ENCODE data around the gene PARD6G. TPM values are rescaled to one million over a fixed set of nuclear protein-coding genes. Genes with fewer than 3 reads are reported as not detected.
A peak's percentile ranks its signal among the peaks of the same experiment; 100 is the strongest.

The PARD6G gene
- total RNA-seq, 2 donors from 2014 or later: not detected

GRCh38 chr18:80218341-80219227 lies 28.7 kb downstream of the PARD6G start:
- peaks cover 0 to 2% of the 10 kb centered on the region in 2 donors for H3K9me3 Mint-ChIP-seq
- peaks cover 55% of the 10 kb centered on the region for H3K27me3 Mint-ChIP-seq (ENCODE audit: low read depth)
- H3K4me1 Mint-ChIP-seq (ENCODE audit: low read depth): no peaks in the 10 kb centered on the region
- ATAC-seq (replicated peaks in 1 of 2): no peak
- no peak overlapping the region for H3K27ac Mint-ChIP-seq
- no peak overlapping the region for H3K4me3 Mint-ChIP-seq
- DNase-seq: no peak
- H3K36me3 Mint-ChIP-seq (ENCODE audit: insufficient read depth in 2 of 2): peaks cover 3 to 5% of the 10 kb centered on the region in 2 donors

DNA sequence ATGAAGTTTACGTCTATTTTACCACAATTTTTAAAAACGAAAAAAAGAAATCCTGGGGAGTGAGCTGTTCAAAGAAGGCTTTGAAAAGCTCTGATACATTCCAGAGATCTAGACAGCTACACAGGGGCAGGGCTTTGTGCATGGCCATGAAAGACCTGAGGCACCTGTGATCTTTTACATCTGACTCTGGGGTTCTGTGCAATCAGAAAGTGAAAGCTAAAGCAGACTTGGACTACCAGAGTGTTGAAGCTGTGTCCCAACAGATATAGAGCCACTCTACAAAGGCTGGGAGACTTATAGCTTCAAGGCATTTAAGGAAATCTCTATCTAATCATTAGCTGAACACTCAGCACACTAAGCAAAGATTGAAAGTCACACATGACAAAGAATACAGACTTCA lies 34.1 kb downstream of the PARD6G start:
- Mint-ChIP-seq H3K4me1 (ENCODE audit: low read depth) (no peaks in the 10 kb centered on the region), H3K9me3 (peaks cover 0 to 2% of the 10 kb centered on the region in 2 donors), H3K36me3 (ENCODE audit: insufficient read depth in 2 of 2) (peaks cover 5 to 7% of the 10 kb centered on the region in 2 donors), H3K4me3 (no peak overlapping the region), H3K27ac (no peak overlapping the region), H3K27me3 (ENCODE audit: low read depth) (peaks cover 69% of the 10 kb centered on the region)
- ATAC-seq (replicated peaks in 1 of 2) (no peak), DNase-seq (no peak)

GRCh38 chr18:80210312-80211083 lies 36.8 kb downstream of the PARD6G start:
- DNase-seq: no peak
- Mint-ChIP-seq H3K27me3 (ENCODE audit: low read depth) (peaks cover 67% of the 10 kb centered on the region), H3K4me3 (no peak overlapping the region), H3K4me1 (ENCODE audit: low read depth) (no peaks in the 10 kb centered on the region), H3K27ac (no peak overlapping the region), H3K9me3 (peaks cover 0 to 2% of the 10 kb centered on the region in 2 donors), H3K36me3 (ENCODE audit: insufficient read depth in 2 of 2) (peaks cover 5 to 7% of the 10 kb centered on the region in 2 donors)
- ATAC-seq (replicated peaks in 1 of 2): no peak

DNA sequence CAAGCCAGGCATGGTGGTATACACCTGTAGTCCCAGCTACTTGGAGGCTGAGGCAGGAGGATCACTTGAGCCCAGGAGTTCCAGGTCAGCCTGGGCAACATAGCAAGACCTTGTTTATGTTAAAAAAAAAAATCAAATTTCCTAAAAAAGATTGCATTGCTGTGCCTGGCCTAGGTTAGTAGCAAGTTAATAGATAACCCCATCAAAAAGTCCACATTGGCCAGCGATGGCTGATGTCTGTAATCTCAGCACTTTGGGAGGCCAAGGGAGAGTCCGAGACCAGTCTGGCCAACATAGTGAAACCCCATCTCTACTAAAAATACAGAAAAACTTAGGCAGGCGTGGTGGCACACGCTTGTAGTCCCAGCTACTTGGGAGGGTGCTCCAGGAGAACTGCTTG lies 38.7 kb downstream of the PARD6G start:
- Mint-ChIP-seq H3K27me3 (ENCODE audit: low read depth) (peaks cover 67% of the 10 kb centered on the region), H3K36me3 (ENCODE audit: insufficient read depth in 2 of 2) (peaks cover 2 to 3% of the 10 kb centered on the region in 2 donors), H3K4me1 (ENCODE audit: low read depth) (peaks cover 11% of the 10 kb centered on the region), H3K27ac (no peak overlapping the region), H3K9me3 (no peaks in the 10 kb centered on the region), H3K4me3 (no peak overlapping the region)
- ATAC-seq (replicated peaks in 1 of 2): no peak
- no peak for DNase-seq

DNA sequence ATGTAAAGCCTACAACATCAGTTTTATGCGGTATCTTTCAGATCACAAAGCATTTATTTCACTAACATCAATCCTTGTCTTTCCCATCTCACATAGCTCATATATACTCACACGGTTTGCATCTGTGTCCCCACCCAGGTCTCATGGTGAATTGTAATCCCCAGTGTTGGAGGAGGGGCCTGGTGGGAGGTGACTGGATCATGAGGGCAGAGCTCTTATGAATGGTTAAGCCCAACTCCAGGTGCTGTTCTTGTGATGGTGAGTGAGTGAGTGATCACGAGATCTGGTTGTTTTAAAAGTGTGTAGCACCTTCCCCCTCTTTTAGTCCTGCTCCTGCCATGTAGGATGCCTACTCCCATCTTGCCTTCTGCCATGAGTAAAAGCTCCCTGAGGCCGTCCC lies 42.0 kb downstream of the PARD6G start:
- H3K27ac Mint-ChIP-seq: no peak overlapping the region
- no peak overlapping the region for H3K4me3 Mint-ChIP-seq
- no peaks in the 10 kb centered on the region for H3K9me3 Mint-ChIP-seq
- peaks cover 64% of the 10 kb centered on the region for H3K27me3 Mint-ChIP-seq (ENCODE audit: low read depth)
- no peaks in the 10 kb centered on the region for H3K36me3 Mint-ChIP-seq (ENCODE audit: insufficient read depth in 2 of 2)
- no peak for ATAC-seq (replicated peaks in 1 of 2)
- peaks cover 41% of the 10 kb centered on the region for H3K4me1 Mint-ChIP-seq (ENCODE audit: low read depth)
- no peak for DNase-seq

GRCh38 chr18:80204142-80204541 lies 43.2 kb downstream of the PARD6G start:
- H3K27ac Mint-ChIP-seq: no peak overlapping the region
- peak in 1 of 2 donors; percentile 42 for DNase-seq
- no peaks in the 10 kb centered on the region for H3K9me3 Mint-ChIP-seq
- peak; percentile 53 for ATAC-seq (replicated peaks in 1 of 2)
- H3K4me1 Mint-ChIP-seq (ENCODE audit: low read depth): peaks cover 41% of the 10 kb centered on the region
- H3K4me3 Mint-ChIP-seq: no peak overlapping the region
- H3K27me3 Mint-ChIP-seq (ENCODE audit: low read depth): peaks cover 65% of the 10 kb centered on the region
- H3K36me3 Mint-ChIP-seq (ENCODE audit: insufficient read depth in 2 of 2): no peaks in the 10 kb centered on the region

DNA sequence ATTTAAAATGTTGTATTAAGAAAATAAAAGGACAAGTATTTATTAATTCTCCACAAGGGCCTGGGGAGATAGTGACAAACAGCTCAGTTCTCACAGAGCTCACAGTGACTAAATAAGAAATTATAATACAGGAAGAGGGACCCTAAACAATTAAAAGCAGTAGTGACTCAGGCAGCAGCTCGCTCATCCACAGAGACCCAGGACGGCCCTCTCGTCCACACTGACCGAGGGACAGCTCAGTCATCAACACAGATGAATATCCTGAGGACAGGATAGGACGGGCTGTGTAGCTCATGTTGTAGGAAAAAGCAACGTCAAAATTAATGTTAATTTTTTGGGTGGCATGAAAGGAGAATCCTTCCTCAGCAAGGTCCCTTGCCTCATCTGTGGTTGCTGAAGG lies 44.1 kb downstream of the PARD6G start:
- H3K27me3 Mint-ChIP-seq (ENCODE audit: low read depth): peaks cover 66% of the 10 kb centered on the region
- ATAC-seq (replicated peaks in 1 of 2): peak in 1 of 2 donors; percentile 20
- peaks cover 41% of the 10 kb centered on the region for H3K4me1 Mint-ChIP-seq (ENCODE audit: low read depth)

DNA sequence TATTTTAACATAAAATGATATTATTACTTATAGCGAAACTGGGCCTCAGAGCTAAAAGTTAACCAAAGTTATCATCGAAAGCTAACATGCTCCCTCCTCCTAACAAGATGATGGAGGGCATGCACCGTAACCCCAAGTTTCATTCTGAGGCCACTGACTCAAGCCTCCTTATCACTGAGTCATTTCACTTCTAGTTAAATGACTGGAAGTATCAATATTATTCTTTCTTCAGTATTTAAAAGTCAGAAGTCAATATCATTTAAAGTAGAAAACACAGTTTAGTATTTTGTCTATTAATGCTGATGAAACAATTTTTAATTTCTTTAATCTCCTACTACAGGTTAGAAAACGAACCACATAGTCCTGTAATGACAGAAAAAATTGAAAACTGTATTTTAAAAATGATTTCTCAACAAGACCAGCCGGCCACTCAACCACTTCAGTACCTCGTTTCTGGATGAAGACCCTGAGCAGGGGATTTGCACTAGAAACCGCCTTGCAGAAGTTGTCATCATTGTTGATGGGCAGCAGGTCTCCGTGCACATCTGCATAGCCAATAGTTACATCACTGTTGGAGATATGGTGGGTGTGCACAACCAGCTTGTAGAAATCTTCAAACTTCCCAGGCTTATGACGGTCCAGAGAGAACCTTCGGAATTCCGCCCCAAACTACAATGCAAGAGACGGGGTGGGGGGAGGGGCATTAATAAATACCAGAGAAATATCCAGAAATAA lies 44.9 kb downstream of the PARD6G start:
- Mint-ChIP-seq H3K4me1 (ENCODE audit: low read depth) (peaks cover 41% of the 10 kb centered on the region), H3K4me3 (peak overlapping the region in 1 of 2 donors; percentile 23), H3K27me3 (ENCODE audit: low read depth) (peaks cover 66% of the 10 kb centered on the region), H3K27ac (peak overlapping the region; percentile 65), H3K36me3 (ENCODE audit: insufficient read depth in 2 of 2) (no peaks in the 10 kb centered on the region), H3K9me3 (no peaks in the 10 kb centered on the region)
- peak; percentile 85 to 87 for ATAC-seq (replicated peaks in 1 of 2)
- peak; percentile 66 to 75 for DNase-seq

More for the DNA sequence above, 44.1 kb downstream of the PARD6G start:
- no peak for DNase-seq
- Mint-ChIP-seq H3K4me3 (peak overlapping the region in 1 of 2 donors; percentile 43), H3K9me3 (no peaks in the 10 kb centered on the region), H3K27ac (no peak overlapping the region), H3K36me3 (ENCODE audit: insufficient read depth in 2 of 2) (no peaks in the 10 kb centered on the region)

DNA sequence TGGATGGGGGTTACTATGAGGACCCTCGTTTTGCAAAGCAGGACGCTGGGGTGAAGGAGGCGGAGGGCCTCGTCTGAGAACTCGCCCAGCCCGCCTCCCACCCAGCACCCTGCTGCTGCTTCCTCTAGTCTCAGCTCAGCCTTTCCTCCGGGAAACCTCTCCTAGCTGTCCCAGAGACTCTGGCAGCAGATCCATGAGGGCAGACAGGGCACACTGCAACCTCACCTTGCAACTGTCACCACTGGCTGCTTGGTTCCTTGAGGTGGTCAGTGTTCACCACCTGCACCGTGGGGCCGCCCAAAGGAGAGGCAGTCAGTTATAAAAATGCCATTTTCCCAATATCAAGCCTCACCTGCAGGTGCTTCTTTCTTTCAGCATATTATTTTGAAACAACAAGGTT lies 45.6 kb downstream of the PARD6G start:
- peak overlapping the region in 1 of 2 donors; percentile 44 for H3K4me3 Mint-ChIP-seq
- peaks cover 41% of the 10 kb centered on the region for H3K4me1 Mint-ChIP-seq (ENCODE audit: low read depth)
- no peak overlapping the region for H3K27ac Mint-ChIP-seq
- peaks cover 71% of the 10 kb centered on the region for H3K27me3 Mint-ChIP-seq (ENCODE audit: low read depth)
- no peak for DNase-seq
- no peaks in the 10 kb centered on the region for H3K9me3 Mint-ChIP-seq
- H3K36me3 Mint-ChIP-seq (ENCODE audit: insufficient read depth in 2 of 2): no peaks in the 10 kb centered on the region
- ATAC-seq (replicated peaks in 1 of 2): peak; percentile 8 to 16

DNA sequence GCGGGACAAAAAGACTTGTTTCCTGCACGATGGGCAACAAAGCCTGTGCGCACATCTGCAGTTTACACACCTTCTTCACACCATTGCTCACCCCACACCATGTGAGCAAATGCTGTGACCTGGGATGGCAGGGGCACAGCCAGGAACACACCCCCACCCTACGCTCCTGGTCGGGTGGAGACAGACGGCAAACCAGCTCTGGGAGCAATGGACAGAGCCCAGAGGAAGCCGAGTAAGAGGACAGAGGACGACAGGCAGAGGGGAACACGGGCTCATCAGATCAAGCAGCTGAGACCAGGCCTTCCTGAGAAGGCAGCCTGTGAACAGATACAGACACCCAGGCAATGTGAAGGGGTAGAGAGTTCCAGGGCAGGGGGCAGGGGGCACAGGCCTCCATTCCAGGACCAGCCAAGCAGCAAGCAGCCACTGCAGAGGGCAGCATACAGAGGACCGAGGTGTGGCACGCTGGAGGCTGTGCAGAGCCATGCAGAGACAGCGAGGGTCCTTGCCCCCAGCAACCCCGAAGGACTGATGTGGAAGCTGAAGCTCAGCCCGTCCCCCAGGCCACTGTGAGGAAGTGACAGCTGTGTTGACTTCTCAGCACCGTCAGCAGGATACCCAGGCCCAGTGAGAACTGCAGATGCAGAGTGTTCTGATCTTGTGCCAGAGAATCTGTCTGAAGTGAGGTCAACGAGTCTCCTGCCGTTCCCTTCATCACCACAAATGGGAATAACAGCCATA lies 46.2 kb downstream of the PARD6G start:
- ATAC-seq (replicated peaks in 1 of 2) (no peak), DNase-seq (no peak)
- Mint-ChIP-seq H3K4me3 (no peak overlapping the region), H3K36me3 (ENCODE audit: insufficient read depth in 2 of 2) (no peaks in the 10 kb centered on the region), H3K4me1 (ENCODE audit: low read depth) (peaks cover 41% of the 10 kb centered on the region), H3K9me3 (no peaks in the 10 kb centered on the region), H3K27ac (no peak overlapping the region), H3K27me3 (ENCODE audit: low read depth) (peaks cover 75% of the 10 kb centered on the region)

DNA sequence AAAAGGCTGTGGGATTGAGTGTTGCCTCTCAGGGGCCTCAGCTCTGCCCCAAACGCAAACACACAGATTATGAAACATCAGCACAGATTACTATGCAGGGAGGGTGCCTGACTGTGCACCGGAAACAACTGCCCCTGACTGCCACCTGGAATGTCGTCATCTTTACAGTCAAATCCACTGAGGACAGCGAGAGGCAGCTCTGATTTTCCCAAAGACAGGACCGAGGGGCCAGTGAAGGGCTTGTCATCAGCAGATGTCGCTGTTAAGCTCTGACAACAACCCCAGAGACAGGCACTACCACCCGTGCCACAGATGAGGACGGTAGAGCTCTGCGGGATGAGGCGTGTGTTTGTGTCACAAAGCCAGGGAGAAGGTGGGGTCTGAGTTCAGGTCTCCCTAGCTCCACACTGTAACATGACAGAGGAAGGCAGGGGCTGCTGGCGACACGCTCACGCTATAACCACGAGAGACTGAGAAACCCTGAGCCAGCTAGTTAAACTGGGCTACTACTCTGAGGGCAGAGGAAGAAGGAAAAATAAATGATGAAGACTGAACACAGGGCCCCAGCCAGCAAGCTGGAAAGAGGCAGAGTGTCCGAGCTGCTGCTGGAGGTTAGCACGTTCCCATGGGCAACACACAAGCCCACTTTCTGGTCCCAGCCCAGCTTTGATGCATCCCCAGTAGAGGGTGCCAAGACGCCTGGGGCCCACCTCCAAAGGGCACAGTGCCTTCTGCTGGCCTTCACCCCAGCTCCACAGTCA lies 47.0 kb downstream of the PARD6G start:
- Mint-ChIP-seq H3K27ac (no peak overlapping the region), H3K9me3 (no peaks in the 10 kb centered on the region), H3K4me3 (no peak overlapping the region), H3K27me3 (ENCODE audit: low read depth) (peaks cover 67% of the 10 kb centered on the region), H3K36me3 (ENCODE audit: insufficient read depth in 2 of 2) (no peaks in the 10 kb centered on the region), H3K4me1 (ENCODE audit: low read depth) (peaks cover 41% of the 10 kb centered on the region)
- ATAC-seq (replicated peaks in 1 of 2) (no peak), DNase-seq (no peak)
